ENCODE data around the gene ALDH1A1. TPM values are rescaled to one million over a fixed set of nuclear protein-coding genes. Genes with fewer than 3 reads are reported as not detected.

The ALDH1A1 gene
- total and polyA plus RNA-seq, 2 donors from 2014 or later, result 191 to 295 TPM

DNA sequence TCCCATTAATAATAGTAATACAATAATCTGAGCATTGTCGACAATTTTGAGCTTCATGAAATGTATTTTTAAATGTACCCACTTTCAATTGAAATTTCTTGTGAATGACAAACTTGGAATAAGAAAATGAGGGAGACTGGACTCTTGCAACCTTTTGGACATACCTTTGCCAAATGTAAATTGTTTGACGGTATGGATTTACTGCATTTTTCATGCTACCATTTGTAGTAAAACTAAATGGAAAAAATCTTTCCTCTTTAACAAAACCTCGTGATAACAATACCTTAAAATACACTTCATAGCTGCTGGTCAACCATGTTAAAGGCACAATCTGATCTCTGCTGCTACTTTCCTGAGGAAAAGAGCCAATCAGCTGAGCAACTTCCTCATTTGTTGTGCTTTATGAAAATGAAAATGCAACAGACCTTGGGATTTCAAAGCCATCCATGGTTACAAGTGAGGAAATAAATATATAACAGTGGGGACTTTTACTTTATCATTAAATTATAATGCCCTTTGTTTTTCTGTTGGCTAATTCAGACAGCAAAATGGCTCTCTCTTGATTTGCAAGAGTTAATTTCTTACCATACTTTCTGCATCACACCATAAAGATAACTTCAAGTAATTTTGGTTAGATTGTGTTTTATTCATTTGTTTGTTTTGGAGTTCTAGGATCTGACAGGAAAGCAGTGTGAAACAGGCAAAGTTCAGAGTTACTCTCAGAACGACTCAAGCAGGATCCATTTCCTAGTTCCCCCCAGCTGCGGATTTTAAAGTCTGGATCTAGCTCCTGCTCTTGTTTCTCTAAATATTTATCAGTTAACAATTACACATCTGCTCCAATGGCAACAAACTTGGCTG, 1.1 kb downstream of the ALDH1A1 start:
- no peaks in the 10 kb centered on the region for H3K27me3 ChIP-seq (ENCODE audit: control insufficient read depth, insufficient read depth, low read length)
- DNase-seq (peak in 2 of 5 donors; percentile 41 to 46), FAIRE-seq (no peak)
- intact Hi-C loops (cut with DNase I), result no loop called here
- no peaks in the 10 kb centered on the region for H3K9me3 ChIP-seq (ENCODE audit: control insufficient read depth in 2 of 3, insufficient read depth in 1 of 3, low read length in 3 of 3)
- no peaks in the 10 kb centered on the region for H3K36me3 ChIP-seq (ENCODE audit: control insufficient read depth in 2 of 3, insufficient read depth in 3 of 3, low read length in 3 of 3)
- peak overlapping the region; percentile 73 to 78 (median 76) for H3K4me3 ChIP-seq (ENCODE audit: low read length in 3 of 3)
- peaks cover 0 to 36% (median 10%) of the 10 kb centered on the region in 3 donors for H3K4me1 ChIP-seq (ENCODE audit: control insufficient read depth in 2 of 3, insufficient read depth in 2 of 3, low read depth in 1 of 3, low read length in 3 of 3)
- peak overlapping the region; percentile 15 to 79 (median 59) for H3K9ac ChIP-seq (ENCODE audit: low read length in 3 of 3)
- TF ChIP-seq, protein P1, sequence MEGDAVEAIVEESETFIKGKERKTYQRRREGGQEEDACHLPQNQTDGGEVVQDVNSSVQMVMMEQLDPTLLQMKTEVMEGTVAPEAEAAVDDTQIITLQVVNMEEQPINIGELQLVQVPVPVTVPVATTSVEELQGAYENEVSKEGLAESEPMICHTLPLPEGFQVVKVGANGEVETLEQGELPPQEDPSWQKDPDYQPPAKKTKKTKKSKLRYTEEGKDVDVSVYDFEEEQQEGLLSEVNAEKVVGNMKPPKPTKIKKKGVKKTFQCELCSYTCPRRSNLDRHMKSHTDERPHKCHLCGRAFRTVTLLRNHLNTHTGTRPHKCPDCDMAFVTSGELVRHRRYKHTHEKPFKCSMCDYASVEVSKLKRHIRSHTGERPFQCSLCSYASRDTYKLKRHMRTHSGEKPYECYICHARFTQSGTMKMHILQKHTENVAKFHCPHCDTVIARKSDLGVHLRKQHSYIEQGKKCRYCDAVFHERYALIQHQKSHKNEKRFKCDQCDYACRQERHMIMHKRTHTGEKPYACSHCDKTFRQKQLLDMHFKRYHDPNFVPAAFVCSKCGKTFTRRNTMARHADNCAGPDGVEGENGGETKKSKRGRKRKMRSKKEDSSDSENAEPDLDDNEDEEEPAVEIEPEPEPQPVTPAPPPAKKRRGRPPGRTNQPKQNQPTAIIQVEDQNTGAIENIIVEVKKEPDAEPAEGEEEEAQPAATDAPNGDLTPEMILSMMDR (IDR thresholded peaks at IDR 0.05; ENCODE audit: borderline replicate concordance, extremely low read depth, insufficient read depth), result no peak
- H3K27ac ChIP-seq (ENCODE audit: low read depth in 2 of 2, low read length in 2 of 2), result peak overlapping the region; percentile 64 to 83

GRCh38 chr9:72950875-72951442, 1.9 kb downstream of the ALDH1A1 start:
- Histone ChIP-seq H3K9ac (ENCODE audit: low read length in 3 of 3) (peak overlapping the region; percentile 1 to 79 (median 59)), H3K4me1 (ENCODE audit: control insufficient read depth in 2 of 3, insufficient read depth in 2 of 3, low read depth in 1 of 3, low read length in 3 of 3) (peaks cover 0 to 44% (median 10%) of the 10 kb centered on the region in 3 donors), H3K27ac (ENCODE audit: low read depth in 2 of 2, low read length in 2 of 2) (peak overlapping the region; percentile 11 to 73), H3K36me3 (ENCODE audit: control insufficient read depth in 2 of 3, insufficient read depth in 3 of 3, low read length in 3 of 3) (no peaks in the 10 kb centered on the region), H3K9me3 (ENCODE audit: control insufficient read depth in 2 of 3, insufficient read depth in 1 of 3, low read length in 3 of 3) (no peaks in the 10 kb centered on the region), H3K27me3 (ENCODE audit: control insufficient read depth, insufficient read depth, low read length) (no peaks in the 10 kb centered on the region), H3K4me3 (ENCODE audit: low read length in 3 of 3) (peak overlapping the region; percentile 73 to 78 (median 76))
- DNase-seq, result peak in 2 of 5 donors; percentile 43 to 55
- intact Hi-C loops (cut with DNase I), result no loop called here
- TF ChIP-seq, protein P1 (IDR thresholded peaks at IDR 0.05; ENCODE audit: borderline replicate concordance, extremely low read depth, insufficient read depth), result no peak
- FAIRE-seq, result no peak

- DNase-seq (no peak), FAIRE-seq (no peak)
- peak overlapping the region in 2 of 3 donors; percentile 8 to 79 for H3K9ac ChIP-seq (ENCODE audit: low read length in 3 of 3)
- H3K4me1 ChIP-seq (ENCODE audit: control insufficient read depth in 2 of 3, insufficient read depth in 2 of 3, low read depth in 1 of 3, low read length in 3 of 3), result peaks cover 0 to 48% (median 10%) of the 10 kb centered on the region in 3 donors
- peak overlapping the region; percentile 26 to 72 for H3K27ac ChIP-seq (ENCODE audit: low read depth in 2 of 2, low read length in 2 of 2)
- no peaks in the 10 kb centered on the region for H3K36me3 ChIP-seq (ENCODE audit: control insufficient read depth in 2 of 3, insufficient read depth in 3 of 3, low read length in 3 of 3)
- no peaks in the 10 kb centered on the region for H3K9me3 ChIP-seq (ENCODE audit: control insufficient read depth in 2 of 3, insufficient read depth in 1 of 3, low read length in 3 of 3)
- TF ChIP-seq, protein P1 (IDR thresholded peaks at IDR 0.05; ENCODE audit: borderline replicate concordance, extremely low read depth, insufficient read depth), result no peak
- intact Hi-C loops (cut with DNase I), result no loop called here
- no peaks in the 10 kb centered on the region for H3K27me3 ChIP-seq (ENCODE audit: control insufficient read depth, insufficient read depth, low read length)
- peak overlapping the region in 2 of 3 donors; percentile 39 to 78 for H3K4me3 ChIP-seq (ENCODE audit: low read length in 3 of 3)
Measured at GRCh38 chr9:72949918-72950325, 2.9 kb downstream of the ALDH1A1 start.
